Stimulated activated CD4-positive, alpha-beta T cell treated with anti-CD3 and anti-CD28 coated beads, Interleukin-2, amount 100 ng/mL, for 24 hours (primary cell): Measurements from ENCODE around the gene DRP2.
"Not testable (repeated sequence)": the region's sequence is repeated elsewhere in the genome, so short reads cannot be mapped to it uniquely, and the experiment has no call there.

Experiments used
- DNase-seq, 2 donors: peaks; one replicate each; pipeline ENCODE4 v3.0.0-alpha.2; 2020

The DRP2 gene, protein sequence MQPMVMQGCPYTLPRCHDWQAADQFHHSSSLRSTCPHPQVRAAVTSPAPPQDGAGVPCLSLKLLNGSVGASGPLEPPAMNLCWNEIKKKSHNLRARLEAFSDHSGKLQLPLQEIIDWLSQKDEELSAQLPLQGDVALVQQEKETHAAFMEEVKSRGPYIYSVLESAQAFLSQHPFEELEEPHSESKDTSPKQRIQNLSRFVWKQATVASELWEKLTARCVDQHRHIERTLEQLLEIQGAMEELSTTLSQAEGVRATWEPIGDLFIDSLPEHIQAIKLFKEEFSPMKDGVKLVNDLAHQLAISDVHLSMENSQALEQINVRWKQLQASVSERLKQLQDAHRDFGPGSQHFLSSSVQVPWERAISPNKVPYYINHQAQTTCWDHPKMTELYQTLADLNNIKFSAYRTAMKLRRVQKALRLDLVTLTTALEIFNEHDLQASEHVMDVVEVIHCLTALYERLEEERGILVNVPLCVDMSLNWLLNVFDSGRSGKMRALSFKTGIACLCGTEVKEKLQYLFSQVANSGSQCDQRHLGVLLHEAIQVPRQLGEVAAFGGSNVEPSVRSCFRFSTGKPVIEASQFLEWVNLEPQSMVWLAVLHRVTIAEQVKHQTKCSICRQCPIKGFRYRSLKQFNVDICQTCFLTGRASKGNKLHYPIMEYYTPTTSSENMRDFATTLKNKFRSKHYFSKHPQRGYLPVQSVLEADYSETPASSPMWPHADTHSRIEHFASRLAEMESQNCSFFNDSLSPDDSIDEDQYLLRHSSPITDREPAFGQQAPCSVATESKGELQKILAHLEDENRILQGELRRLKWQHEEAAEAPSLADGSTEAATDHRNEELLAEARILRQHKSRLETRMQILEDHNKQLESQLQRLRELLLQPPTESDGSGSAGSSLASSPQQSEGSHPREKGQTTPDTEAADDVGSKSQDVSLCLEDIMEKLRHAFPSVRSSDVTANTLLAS

GRCh38 chrX:101219116-101219863, at the start of gene DRP2:
TSS of gene DRP2 (plus strand) at chrX:101219786. CDS start at chrX:101231648, 11,862 bp downstream.
- no peak for DNase-seq

- no peak for DNase-seq
Observed at GRCh38 chrX:101171883-101172400, 47.6 kb upstream of the DRP2 start.

- DNase-seq: no peak
Observed at GRCh38 chrX:101176439-101176838, 43.1 kb upstream of the DRP2 start.

- DNase-seq: not testable (repeated sequence)
Observed at GRCh38 chrX:101184876-101185275, 34.7 kb upstream of the DRP2 start.

DNA sequence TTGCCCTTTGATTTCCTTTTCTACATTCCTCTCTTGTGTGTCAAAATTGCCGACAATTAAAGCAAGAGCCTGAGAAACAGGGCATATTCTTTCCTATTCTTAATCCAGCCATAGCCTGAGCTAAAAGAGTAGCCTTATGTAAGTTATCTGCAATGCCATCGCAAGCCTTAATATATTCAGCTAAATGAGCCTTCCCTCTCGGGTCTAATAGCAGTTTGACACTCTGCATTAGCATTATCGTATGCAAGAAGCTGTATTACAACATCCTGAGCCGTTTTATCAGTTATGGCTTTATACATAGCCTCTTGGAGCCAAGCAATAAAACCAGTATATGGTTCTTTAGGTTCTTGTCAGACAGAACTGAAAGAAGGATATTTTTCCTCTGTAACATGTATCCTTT, 31.6 kb upstream of the DRP2 start:
- not testable (repeated sequence) for DNase-seq

GRCh38 chrX:101190736-101191135, 28.9 kb upstream of the DRP2 start:
- DNase-seq: no peak

DNA sequence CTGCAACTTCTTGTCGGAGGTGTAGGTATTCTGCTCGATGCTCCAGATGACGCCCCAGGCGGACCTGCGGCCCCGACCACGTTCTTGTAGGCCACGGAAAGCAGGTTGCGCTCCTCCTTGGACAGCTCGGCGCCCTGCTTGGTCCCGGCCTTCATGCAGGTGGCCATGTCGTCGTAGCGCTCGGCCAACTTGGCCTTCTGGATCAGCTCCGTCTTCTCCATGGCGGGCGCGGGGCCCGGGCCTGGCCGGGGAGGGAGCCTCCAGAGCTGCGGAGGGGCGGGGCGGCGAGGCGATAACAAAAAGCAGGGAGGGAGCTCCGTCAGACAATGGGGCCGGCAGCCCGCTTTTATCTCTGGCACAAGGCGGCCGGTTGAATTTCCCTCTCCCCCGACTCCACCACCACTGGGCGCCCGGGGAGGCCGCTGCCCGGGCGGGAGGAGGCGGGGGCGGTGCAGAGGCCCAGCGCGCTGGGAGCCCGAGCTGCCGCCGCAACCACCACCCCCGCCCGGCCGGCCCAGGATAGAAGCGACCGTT, 28.3 kb upstream of the DRP2 start:
- DNase-seq: no peak

- DNase-seq: no peak
Observed at GRCh38 chrX:101195442-101196173, 24.0 kb upstream of the DRP2 start.

GRCh38 chrX:101203761-101204351, 15.7 kb upstream of the DRP2 start:
- no peak for DNase-seq

DNA sequence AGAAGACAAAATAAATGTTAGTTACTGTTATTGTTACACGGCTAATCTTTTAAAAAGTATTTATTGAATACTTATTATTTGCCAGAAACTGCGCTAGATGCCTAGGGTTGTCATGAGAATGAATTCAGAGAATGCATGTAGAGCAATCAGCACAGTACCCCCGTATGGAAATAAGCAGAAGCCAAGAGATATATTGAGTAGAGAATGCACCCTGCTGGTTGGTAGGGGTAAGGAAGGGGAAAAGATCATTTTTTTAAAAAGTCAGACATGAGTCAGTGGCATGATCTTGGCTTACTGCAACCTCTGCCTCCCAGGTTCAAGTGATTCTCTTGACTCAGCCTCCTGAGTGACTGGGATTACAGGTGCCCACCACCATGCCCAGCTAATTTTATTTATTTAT, 13.1 kb upstream of the DRP2 start:
- no peak for DNase-seq

GRCh38 chrX:101208152-101208905, 11.3 kb upstream of the DRP2 start:
- DNase-seq: peak in 1 of 2 donors; percentile 18

DNA sequence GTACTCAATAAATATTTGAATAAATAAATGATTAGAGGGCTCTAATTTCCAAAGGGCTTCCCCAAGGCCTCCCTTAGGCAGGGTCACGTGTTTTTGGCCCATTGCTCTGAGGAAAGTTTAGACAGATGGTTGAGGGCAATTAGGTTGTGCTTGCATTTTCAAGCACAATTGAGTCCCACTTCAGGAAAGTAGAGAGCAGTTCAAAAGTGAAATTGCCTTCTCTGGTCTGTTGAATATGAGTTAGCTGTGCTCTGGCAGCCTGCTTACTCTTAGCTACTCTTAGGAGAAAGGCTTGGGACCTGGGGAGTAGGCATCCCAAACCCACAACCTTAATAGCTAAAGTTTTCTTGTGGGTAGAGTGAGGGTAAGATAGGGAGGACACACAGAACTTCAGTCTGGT, 9.0 kb upstream of the DRP2 start:
- no peak for DNase-seq

- no peak for DNase-seq
Observed at GRCh38 chrX:101217689-101218088, 1.9 kb upstream of the DRP2 start.

DNA sequence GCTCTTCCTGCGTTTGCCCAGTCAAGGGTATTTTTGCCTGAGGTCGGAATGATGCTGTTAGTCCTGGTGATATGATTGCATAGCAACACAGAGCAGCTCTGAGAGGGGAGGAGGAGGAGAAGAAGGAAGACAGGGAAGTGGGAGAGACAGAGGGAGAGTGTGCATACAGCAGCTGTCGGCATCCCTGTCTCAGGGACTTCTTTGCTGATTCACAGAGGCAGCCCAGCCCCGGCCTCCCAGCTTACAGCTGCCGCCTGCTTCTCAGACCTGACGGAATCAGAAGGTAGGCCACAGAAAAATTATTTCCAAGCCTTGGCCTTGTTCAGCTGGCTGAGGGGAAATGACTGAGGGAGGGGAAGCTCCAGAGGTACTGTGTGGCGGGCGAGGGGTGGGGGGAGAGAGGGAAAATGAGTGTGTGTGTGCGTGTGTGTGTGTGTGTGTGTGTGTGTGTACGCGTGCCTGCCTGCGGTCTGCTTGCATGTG, 319 bp downstream of the DRP2 start:
- DNase-seq: peak; percentile 19 to 32

DNA sequence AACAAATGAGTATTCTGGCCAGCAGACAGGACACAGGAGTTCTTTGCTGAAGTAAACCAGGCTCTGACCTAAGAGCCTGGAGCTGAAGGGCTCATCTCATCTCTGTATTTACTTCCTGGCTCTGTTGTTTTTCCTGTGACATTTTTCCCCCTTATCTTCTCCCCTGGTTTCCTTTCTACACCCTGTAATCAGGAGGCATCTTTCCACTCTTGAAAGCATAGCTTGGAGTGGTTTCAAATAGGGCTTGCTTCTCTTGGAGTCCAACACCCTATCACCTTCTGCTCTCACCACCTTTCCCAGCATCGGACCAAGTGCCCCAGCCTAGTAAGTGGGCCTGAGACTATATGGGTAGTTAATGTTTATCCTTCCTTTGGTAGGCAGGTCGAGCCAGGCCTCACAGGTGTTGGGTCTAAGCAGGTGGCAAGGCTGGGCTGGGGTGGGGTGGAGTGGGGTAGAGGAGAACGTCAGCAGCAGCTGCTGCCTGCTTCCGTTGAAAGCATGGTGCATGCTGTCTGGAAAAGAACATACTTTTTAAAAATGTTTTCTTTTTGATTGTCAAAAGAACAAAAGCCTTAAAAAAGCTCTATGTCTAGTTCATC, 1.2 kb downstream of the DRP2 start:
- no peak for DNase-seq

- no peak for DNase-seq
Observed at GRCh38 chrX:101223226-101223625, 3.6 kb downstream of the DRP2 start.

- no peak for DNase-seq
Observed at GRCh38 chrX:101229170-101229569, 9.6 kb downstream of the DRP2 start.

GRCh38 chrX:101230636-101231035, 11.1 kb downstream of the DRP2 start:
- no peak for DNase-seq

- no peak for DNase-seq
Observed at GRCh38 chrX:101231080-101231479, 11.5 kb downstream of the DRP2 start.

- no peak for DNase-seq
Observed at GRCh38 chrX:101232316-101232715, 12.7 kb downstream of the DRP2 start.
